WTC11 (cell line): ENCODE results near the gene KANK3.

Experiments
- AFF4 ChIP-seq: sonication (generic); formaldehyde crosslinking; IDR thresholded peaks from 2 replicates; pipeline ENCODE4 v1.8.1; 2023; ENCODE audit warnings: mild to moderate bottlenecking, missing genetic modification reagents, borderline replicate concordance
- ATF2 ChIP-seq: sonication (generic); formaldehyde crosslinking; IDR thresholded peaks from 2 replicates; pipeline ENCODE4 v1.8.1; 2022; ENCODE audit warnings: low read depth, missing genetic modification reagents, borderline replicate concordance
- CREB1 ChIP-seq: sonication (generic); formaldehyde crosslinking; IDR thresholded peaks from 2 replicates; pipeline ENCODE4 v1.8.0; 2023; ENCODE audit warnings: mild to moderate bottlenecking, missing genetic modification reagents
- CTCF ChIP-seq: fragments of 200-600 bp; IDR thresholded peaks from 2 replicates; pipeline ENCODE4 v1.8.0; 2022; ENCODE audit warnings: antibody characterized with exemption
- E2F1 ChIP-seq: sonication (generic); formaldehyde crosslinking; IDR thresholded peaks from 2 replicates; pipeline ENCODE4 v1.8.0; 2022; ENCODE audit warnings: mild to moderate bottlenecking, missing genetic modification reagents
- FOXP4 ChIP-seq: sonication (generic); formaldehyde crosslinking; IDR thresholded peaks from 2 replicates; pipeline ENCODE4 v1.8.0; 2022; ENCODE audit warnings: mild to moderate bottlenecking, missing genetic modification reagents
- GRHL2 ChIP-seq: fragments of 250-450 bp; sonication (Bioruptor Pico); IDR thresholded peaks from 2 replicates; pipeline ENCODE4 v1.8.0; 2022; ENCODE audit warnings: mild to moderate bottlenecking, moderate library complexity; ENCODE audit not compliant: insufficient replicate concordance, severe bottlenecking
- JUN ChIP-seq: sonication (generic); formaldehyde crosslinking; IDR thresholded peaks from 2 replicates; pipeline ENCODE4 v1.8.0; 2023; ENCODE audit warnings: mild to moderate bottlenecking, missing genetic modification reagents
- MAX ChIP-seq: sonication (generic); formaldehyde crosslinking; IDR thresholded peaks from 2 replicates; pipeline ENCODE4 v1.8.0; 2022; ENCODE audit warnings: mild to moderate bottlenecking, missing genetic modification reagents
- NFE2L1 ChIP-seq: sonication (generic); formaldehyde crosslinking; IDR thresholded peaks from 2 replicates; pipeline ENCODE4 v1.8.1; 2023; ENCODE audit warnings: missing genetic modification reagents
- TCF7 ChIP-seq: sonication (generic); formaldehyde crosslinking; IDR thresholded peaks from 2 replicates; pipeline ENCODE4 v1.8.0; 2022; ENCODE audit warnings: mild to moderate bottlenecking, low read depth, missing genetic modification reagents, moderate library complexity
- ZNF232 ChIP-seq: sonication (generic); formaldehyde crosslinking; IDR thresholded peaks from 2 replicates; pipeline ENCODE4 v1.8.0; 2022; ENCODE audit warnings: mild to moderate bottlenecking, missing genetic modification reagents

- TF ChIP-seq CTCF: no peak
- TF ChIP-seq ZNF232 (CRISPR knock-in tag): no peak
- TF ChIP-seq JUN (CRISPR knock-in tag): no peak
- no peak for TF ChIP-seq GRHL2 (CRISPR knock-in tag)
- no peak for TF ChIP-seq TCF7 (CRISPR knock-in tag)
- TF ChIP-seq FOXP4: 0 out of 2 replicates have a peak, but pooled peaks have one; percentile 52
- no peak for TF ChIP-seq AFF4 (CRISPR knock-in tag)
- no peak for TF ChIP-seq E2F1
- no peak for TF ChIP-seq NFE2L1
- TF ChIP-seq ATF2 (CRISPR knock-in tag): no peak
- TF ChIP-seq MAX (CRISPR knock-in tag): no peak; the same call in 1 of the 2 replicates
- no peak for TF ChIP-seq CREB1
Observed at GRCh38 chr19:8342684-8343482, at the start of gene KANK3.
